GM18951 (cell line): ENCODE measurements around the gene FMN2.

Experiments
- POLR2A ChIP-seq: IDR thresholded peaks from 4 replicates; pipeline ENCODE4 v1.6.1; 2011; ENCODE audit warnings: mild to moderate bottlenecking; ENCODE audit not compliant: insufficient read length, insufficient read depth; ENCODE audit errors: extremely low read depth
- in situ Hi-C: fragments of 300-500 bp; cut with MboI; formaldehyde crosslinking; loops from one replicate; pipeline ENCODE4 v1.12.0; 2022; ENCODE audit warnings: low sequenced_read_pairs, mixed read lengths, inconsistent platforms; ENCODE audit not compliant: unreplicated experiment

The FMN2 gene

DNA sequence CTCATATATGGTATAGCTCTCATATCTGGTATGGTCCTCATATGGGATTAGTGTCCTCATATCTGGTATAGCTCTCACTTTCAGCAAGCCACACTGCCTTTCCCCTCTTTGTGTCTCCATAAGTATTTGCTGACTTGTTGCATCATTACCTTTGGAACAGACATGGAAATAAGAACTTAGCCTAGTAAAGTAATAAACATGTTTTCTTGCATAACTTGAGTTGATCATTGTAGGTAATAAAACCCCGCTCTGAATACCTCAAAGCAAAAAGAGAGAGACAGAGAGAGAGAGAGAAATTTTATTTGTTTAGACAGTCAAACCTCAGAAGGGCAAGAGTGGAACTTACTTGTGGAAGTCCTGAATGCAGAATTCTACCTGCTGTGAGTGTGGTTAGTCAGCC is 350.0 kb downstream of the FMN2 start:
- in situ Hi-C loops, result no loop called here
- TF ChIP-seq POLR2A, result no peak

DNA sequence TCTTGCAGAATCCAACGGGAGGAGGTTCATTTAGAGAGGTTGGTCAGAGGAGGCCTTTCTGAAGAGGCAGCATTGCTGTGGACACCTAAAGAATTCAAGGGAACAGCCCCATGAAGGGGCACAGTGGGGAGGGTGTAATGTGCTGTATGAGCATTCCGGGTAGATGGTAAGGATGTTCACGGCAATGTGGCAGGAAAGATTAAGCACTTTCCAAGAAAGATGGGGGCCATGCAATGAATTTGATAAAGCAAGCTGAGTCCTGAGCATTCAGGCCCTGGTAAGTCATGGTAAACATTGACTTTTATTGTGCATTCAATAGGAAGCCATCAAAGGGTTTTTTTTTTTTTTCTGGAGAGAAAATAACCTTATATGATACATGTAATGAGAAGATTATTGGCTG is 353.7 kb downstream of the FMN2 start:
- in situ Hi-C loops, result no loop called here
- TF ChIP-seq POLR2A, result no peak

DNA sequence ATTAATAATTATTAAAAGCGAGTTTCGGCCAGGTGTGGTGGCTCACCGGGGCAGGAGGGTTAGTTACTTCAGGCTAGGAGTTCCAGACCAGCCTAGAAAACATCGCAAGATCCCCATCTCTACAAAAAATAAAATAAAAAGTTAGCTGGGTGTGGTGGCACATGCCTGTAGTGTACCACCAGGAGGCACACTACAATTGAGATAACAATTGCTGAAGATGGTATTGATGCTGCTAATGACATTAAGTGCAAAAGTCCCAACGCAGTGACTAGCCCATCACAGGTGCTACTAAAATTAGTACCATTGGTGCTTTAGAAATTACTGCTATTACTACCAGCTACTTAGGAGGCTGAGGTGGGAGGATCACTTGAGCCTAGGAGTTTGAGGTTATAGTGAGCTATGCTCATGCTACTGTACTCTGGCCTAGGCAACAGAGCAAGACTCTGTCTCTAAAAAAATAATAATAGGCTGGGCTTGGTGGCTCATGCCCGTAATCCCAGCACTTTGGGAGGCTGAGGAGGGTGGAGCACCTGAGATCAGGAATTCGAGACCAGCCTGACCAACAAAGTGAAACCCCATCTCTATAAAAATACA is 363.6 kb downstream of the FMN2 start:
- in situ Hi-C loops, result no loop called here
- TF ChIP-seq POLR2A, result no peak

DNA sequence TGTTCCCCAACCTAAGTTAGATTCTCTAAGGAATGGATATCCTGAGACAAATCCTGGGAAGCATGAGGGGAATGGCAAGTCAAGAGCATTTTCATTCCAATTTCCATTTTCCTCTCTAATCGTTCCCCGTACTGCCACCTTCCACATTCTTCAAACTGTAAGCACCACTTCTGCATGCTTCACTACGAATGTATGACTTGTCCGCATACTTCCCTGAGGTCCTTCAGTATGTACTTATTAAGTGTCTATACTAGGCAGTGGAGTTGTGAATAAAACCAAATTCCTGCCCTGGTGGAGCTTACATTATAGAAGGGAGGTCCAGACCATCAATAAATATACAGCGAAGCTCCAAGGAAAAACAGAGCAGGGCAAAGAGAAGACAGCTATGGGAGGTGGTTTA is 365.5 kb downstream of the FMN2 start:
- in situ Hi-C loops, result no loop called here
- no peak for TF ChIP-seq POLR2A

DNA sequence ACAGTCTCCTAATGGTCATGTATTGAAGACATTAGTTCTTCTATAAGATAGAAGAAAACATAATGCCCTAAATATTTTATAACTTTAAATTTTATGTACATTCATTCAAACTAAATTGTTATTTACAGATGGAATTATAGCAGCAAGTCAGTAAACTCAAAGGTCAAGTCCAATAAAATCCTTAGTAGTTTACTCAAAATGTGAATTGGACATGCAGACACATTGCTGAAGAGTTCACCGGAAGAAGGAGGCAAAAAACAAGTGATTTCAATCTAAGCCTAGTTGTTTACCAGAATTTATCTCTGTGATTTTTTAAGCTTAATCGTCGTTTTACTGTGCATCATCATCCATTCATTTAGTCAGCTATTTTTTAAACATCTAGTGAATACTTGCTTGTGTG is 370.6 kb downstream of the FMN2 start:
- in situ Hi-C loops, result no loop called here
- no peak for TF ChIP-seq POLR2A

DNA sequence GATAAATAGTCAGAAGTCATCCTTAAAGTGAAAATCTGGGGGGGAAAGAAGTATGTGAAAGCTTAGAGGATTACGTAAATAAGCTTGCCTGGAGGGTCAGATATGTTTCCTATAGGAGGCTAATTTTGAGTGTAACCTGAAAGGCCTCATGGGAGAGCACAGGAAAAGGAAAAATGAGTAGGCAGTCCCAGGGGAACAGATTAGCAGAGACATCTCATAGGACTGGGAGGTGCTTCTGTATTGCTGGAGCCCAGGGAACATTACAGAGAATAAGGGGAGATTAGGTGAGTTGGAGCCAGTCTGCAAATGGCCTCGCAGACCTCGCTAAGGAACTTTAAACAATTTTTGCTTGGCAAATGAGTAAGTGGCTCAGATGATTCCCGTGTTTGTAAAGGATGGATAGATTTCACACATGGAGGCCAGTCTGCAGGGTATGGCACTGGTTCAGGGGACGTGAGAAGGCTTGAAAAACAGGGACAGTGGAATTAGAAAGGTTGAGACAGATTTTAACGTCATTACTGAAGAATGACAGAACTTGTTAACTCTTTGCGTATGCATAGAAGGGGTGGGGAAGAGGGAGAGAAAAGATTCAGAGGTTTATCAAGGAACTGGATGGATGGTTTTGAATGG is 371.2 kb downstream of the FMN2 start:
- in situ Hi-C loops, result no loop called here
- TF ChIP-seq POLR2A, result no peak

DNA sequence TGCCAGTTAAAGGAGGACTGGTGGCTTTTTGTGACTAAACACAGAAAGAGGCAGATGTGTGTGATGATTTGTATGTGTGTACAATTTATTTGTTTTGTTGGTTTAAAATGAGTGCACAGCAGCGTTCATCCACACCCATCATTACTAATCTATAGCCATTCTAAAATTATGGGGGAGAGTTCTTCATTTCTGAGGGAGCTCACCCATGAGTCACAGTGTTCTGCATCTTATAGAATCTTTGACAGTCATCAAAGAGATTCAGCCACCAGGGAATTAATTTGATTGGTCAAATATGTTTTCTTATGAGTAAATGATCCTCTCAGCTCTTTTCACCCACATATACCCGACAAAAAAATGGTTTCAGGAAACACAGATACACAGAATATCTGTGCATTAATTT is 372.4 kb downstream of the FMN2 start:
- in situ Hi-C loops, result no loop called here
- TF ChIP-seq POLR2A, result no peak

DNA sequence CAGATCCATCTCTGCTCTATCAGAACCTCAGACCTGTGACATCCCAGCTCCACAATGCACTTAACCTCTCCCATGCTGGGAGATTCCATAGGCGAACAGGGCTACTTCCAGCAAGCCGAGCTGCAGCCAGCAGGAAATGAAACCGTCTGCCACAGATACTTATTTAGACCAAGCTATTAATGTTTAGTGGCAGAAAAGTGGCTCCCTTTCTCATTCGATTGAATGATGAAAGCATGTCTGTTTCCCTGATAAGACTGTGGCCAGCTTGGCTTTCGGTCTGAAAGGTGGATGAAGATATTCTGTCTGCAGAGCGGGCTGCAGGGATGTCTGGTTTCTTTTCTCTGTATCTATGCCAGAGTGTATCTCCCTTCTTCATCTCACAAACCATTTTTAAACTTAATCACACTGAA is 373.9 kb downstream of the FMN2 start:
- in situ Hi-C loops, result no loop called here
- TF ChIP-seq POLR2A, result no peak

DNA sequence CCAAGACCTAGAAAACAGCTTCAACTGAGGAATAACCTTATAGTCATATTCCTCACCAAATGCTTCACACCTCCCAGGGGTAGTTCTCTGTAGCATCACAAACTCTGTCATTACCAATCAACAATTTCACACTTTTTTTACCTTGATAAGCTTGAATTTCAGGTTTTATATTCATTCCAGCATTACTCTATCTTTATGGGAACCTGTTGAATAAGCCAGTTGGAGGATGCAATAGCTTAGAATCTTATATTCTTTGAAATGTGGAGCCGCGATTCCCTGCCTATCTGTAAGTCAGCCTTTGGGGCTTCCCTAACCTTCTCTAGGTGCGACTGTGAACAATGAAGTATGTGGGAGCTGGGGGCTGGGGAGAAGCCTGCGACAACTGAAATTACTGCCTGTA is 374.8 kb downstream of the FMN2 start:
- in situ Hi-C loops, result no loop called here
- no peak for TF ChIP-seq POLR2A

DNA sequence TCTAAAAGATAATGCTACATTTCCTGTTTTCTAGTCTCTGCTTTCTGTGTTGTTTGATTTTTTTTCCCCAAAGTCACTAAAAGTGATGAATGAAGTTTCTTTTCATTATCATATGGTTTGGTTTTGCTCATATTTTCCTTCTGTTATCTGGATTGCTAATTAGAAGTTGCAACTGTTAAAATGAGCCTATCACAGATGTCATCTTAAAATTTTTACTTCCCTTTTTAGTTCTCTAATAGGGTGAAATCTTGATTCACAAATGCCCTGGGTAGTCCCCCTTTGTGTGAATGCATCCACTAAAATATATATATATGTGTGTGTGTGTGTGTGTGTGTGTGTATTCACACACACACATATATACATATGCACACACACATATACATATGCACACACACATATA is 376.2 kb downstream of the FMN2 start:
- in situ Hi-C loops, result no loop called here
- no peak for TF ChIP-seq POLR2A

DNA sequence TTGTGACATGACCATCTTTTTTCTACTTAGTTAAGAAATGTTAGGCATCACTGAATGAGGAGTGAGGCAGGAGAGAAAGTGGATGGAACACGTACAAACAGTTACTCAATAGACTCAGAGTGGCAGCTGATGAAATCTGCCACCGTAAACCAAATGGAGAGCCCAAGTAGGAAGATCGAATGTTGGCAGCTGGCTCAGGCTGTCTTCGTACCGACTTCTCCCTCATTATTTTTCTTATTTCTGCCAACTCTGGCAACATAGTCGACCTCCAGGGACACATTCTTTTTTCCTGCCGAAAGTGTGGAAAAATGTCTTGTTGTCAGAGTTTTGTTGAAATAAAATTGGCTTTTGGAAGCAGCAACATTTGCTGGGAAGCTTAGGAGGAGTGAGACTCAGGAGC is 377.0 kb downstream of the FMN2 start:
- no peak for TF ChIP-seq POLR2A
- in situ Hi-C loops, result no loop called here

DNA sequence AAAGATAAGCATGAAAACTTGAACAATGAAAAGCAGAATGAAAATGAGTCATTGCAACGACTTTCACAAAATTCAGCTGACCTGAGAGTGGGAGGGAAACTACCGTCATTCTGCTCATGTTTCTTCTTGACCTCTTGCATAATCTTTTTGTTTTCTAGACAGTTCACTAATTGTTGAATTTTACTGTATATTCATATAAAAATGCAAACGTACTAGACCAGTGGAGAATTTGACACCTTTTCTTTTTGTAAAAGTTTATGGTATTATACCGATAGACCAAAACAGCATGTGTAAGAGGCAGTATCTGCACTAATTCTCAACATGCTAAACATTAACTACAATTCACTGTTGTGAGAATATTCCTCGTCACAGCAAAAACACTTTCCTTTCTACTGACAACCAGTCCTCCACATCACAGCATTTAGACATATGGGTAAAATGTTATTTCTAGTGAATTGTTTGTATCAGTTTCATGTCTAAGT is 382.5 kb downstream of the FMN2 start:
- in situ Hi-C loops, result no loop called here
- no peak for TF ChIP-seq POLR2A

DNA sequence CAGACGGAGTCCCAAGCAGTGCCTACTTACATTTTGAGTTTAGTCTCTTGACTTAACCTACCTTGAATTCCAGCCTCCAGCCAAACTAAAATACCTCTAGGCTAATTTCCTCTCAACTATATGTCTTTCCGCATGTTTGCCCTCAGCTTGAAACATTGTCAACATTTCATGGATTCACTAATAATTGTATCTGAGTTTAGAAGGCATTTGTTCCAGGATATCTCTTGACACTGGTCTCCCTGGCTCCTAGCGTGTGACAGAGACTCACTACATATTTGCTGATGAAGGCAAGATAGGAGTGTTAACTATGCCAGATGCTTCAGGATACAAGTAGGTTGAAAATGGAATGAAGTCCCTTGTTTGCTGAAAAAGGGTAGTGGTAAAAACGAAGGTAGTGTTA is 384.1 kb downstream of the FMN2 start:
- in situ Hi-C loops, result no loop called here
- TF ChIP-seq POLR2A, result no peak

DNA sequence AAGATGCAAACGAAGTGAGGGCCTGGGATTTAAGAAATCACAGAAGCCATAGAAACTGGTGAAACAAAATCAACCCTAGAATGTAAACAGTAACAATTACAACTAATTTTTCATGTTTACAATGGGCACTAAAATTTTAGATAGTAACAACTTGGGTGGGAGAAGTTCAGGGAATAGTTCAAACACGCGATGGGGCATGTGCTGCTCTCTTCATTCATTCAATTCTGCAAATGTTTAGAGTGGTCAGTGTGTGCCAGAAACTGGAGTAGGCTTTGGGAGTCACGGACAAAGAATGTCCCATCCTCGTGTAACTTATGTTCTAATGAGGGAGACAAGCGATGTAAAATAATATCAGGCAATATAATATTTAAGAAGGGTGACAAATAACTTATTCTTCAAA is 386.9 kb downstream of the FMN2 start:
- in situ Hi-C loops, result no loop called here
- TF ChIP-seq POLR2A, result no peak

DNA sequence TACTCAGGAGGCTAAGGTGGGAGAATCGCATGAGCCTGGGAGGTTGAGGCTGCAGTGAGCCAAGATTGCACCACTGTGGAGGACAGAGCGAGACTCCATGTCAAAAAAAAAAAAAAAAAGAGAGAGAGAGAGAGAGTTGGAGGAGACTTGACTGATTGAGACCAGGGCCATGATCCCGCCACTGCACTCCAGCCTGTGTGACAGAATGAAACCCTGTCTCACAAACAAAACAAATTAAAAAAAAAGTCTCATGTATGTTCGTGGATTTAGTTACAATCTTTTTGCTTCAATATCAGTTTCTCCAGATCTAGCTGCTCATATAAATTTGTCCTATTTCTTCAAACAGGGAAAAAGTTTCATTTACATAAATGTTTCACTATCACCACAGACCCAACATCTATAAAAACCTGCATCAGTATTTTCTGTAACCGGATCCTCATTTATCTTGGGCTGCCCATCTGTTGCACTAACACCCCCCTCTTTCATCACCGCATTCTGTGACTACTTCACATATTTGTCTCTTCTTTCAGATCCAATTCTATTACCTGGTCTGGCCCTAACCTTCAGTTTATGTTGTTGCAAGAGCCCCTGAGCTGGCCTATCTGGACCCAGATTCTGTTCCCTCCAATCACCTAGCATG is 393.2 kb downstream of the FMN2 start:
- TF ChIP-seq POLR2A, result no peak
- in situ Hi-C loops, result no loop called here

DNA sequence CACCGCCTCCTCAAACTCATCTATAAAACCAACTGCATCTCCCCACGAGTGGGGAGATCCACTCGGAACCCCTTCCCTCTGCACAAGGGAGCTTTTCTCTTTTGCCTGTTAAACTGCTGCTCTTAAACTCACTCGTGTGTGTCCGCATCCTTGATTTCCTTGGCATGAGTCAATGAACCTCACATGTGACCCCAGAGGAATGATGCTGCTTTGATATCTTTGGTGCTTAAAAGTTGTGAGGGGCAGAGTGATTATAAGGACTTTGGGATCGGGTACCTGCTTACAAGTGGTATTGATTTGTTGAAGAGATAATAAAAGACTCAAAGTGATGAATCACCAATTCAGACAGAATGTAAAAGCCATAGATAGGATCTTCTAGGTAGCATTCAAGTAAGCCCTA is 394.9 kb downstream of the FMN2 start:
- in situ Hi-C loops, result no loop called here
- no peak for TF ChIP-seq POLR2A
